ENCODE measurements around the gene NES.

GRCh38 chr1:156705321-156705917, 28.2 kb upstream of the NES start, which contains the start of gene CRABP2:
- TF ChIP-seq EZH2 (IDR thresholded peaks at IDR 0.05; ENCODE audit: insufficient read depth, poor library complexity, severe bottlenecking) = no peak
- TF ChIP-seq EZH2phosphoT487 (IDR thresholded peaks at IDR 0.05; ENCODE audit: insufficient read depth, low read depth) = no peak
